ENCODE data around the gene CNGA3.

CNGA3 gene

GRCh38 chr2:98329549-98329948 is 16.7 kb upstream of the CNGA3 start:
- no peak for DNase-seq

- no peak for DNase-seq
Observed at GRCh38 chr2:98332989-98333388, 13.3 kb upstream of the CNGA3 start.

GRCh38 chr2:98333922-98334321 is 12.3 kb upstream of the CNGA3 start:
- DNase-seq, result no peak

GRCh38 chr2:98334439-98335078 is 11.7 kb upstream of the CNGA3 start:
- no peak for DNase-seq

- DNase-seq, result no peak
Observed at GRCh38 chr2:98335271-98335670, 11.0 kb upstream of the CNGA3 start.

- no peak for DNase-seq
Observed at GRCh38 chr2:98341241-98341640, 5.0 kb upstream of the CNGA3 start.

GRCh38 chr2:98343285-98343684 is 3.0 kb upstream of the CNGA3 start:
- DNase-seq, result no peak

GRCh38 chr2:98347298-98348065 is 1.2 kb downstream of the CNGA3 start:
- no peak for DNase-seq

GRCh38 chr2:98348066-98348561 is 1.9 kb downstream of the CNGA3 start:
- no peak for DNase-seq

GRCh38 chr2:98350411-98350810 is 4.2 kb downstream of the CNGA3 start:
- DNase-seq, result no peak

GRCh38 chr2:98355881-98356280 is 9.6 kb downstream of the CNGA3 start:
- DNase-seq, result no peak

- DNase-seq, result no peak
Observed at GRCh38 chr2:98356729-98357128, 10.5 kb downstream of the CNGA3 start.

- DNase-seq, result no peak
Observed at GRCh38 chr2:98357849-98358248, 11.6 kb downstream of the CNGA3 start.

GRCh38 chr2:98359986-98360385 is 13.7 kb downstream of the CNGA3 start:
- DNase-seq, result no peak

GRCh38 chr2:98367721-98368120 is 21.5 kb downstream of the CNGA3 start:
- no peak for DNase-seq

- DNase-seq, result no peak
Observed at GRCh38 chr2:98369710-98370239, 23.5 kb downstream of the CNGA3 start.

- no peak for DNase-seq
Observed at GRCh38 chr2:98372121-98372520, 25.9 kb downstream of the CNGA3 start.

- DNase-seq, result no peak
Observed at GRCh38 chr2:98372579-98372978, 26.3 kb downstream of the CNGA3 start.

- no peak for DNase-seq
Observed at GRCh38 chr2:98374286-98374685, 28.0 kb downstream of the CNGA3 start.

GRCh38 chr2:98374958-98375570 is 28.8 kb downstream of the CNGA3 start:
- no peak for DNase-seq

- DNase-seq, result no peak
Observed at GRCh38 chr2:98376301-98376910, 30.1 kb downstream of the CNGA3 start.

- DNase-seq, result no peak
Observed at GRCh38 chr2:98376996-98377395, 30.7 kb downstream of the CNGA3 start.

GRCh38 chr2:98377544-98377943 is 31.3 kb downstream of the CNGA3 start:
- DNase-seq, result no peak

Data from effector CD8-positive, alpha-beta T cell (primary cell).